Neutrophil (primary cell): ENCODE results near the gene HIKESHI.
"Not testable (repeated sequence)": the region's sequence is repeated elsewhere in the genome, so short reads cannot be mapped to it uniquely, and the experiment has no call there.

Experiments
- H3K27ac ChIP-seq: fragments of 200-600 bp; sonication (generic); 2 replicates; pipeline ENCODE4 v1.5.1; 2016; ENCODE audit warnings: mild to moderate bottlenecking, moderate library complexity
- H3K27me3 ChIP-seq: fragments of 200-600 bp; sonication (generic); 2 replicates; pipeline ENCODE4 v1.6.0; 2016; ENCODE audit warnings: mild to moderate bottlenecking
- H3K36me3 ChIP-seq: fragments of 200-600 bp; sonication (generic); 2 replicates; pipeline ENCODE4 v1.5.1; 2017
- H3K4me1 ChIP-seq, 2 experiments: fragments of 200-600 bp in 1 of 2; sonication (generic) in 1 of 2; 1 replicate in 1 of 2; 2 replicates in 1 of 2; pipeline versions ENCODE4 v1.5.1 to v1.6.1; 2013 to 2016; ENCODE audit warnings: low read depth in 1 of 2, low read length in 1 of 2, mild to moderate bottlenecking in 1 of 2, moderate library complexity in 1 of 2; ENCODE audit not compliant: control insufficient read depth in 1 of 2, insufficient read depth in 1 of 2
- H3K4me3 ChIP-seq, 2 experiments: fragments of 200-600 bp in 1 of 2; sonication (generic) in 1 of 2; 1 replicate in 1 of 2; 2 replicates in 1 of 2; pipeline ENCODE4 v1.5.1; 2013 to 2016; ENCODE audit warnings: low read depth in 1 of 2, low read length in 1 of 2, mild to moderate bottlenecking in 1 of 2, moderate library complexity in 1 of 2
- H3K9me3 ChIP-seq: fragments of 200-600 bp; sonication (generic); 2 replicates; pipeline ENCODE4 v1.5.1; 2016
- TF ChIP-seq, protein P1 (sequence below): fragments of 200-600 bp; sonication (generic); IDR thresholded peaks from 2 replicates; pipeline ENCODE4 v1.5.1; 2016; ENCODE audit warnings: antibody characterized with exemption

The HIKESHI gene

DNA sequence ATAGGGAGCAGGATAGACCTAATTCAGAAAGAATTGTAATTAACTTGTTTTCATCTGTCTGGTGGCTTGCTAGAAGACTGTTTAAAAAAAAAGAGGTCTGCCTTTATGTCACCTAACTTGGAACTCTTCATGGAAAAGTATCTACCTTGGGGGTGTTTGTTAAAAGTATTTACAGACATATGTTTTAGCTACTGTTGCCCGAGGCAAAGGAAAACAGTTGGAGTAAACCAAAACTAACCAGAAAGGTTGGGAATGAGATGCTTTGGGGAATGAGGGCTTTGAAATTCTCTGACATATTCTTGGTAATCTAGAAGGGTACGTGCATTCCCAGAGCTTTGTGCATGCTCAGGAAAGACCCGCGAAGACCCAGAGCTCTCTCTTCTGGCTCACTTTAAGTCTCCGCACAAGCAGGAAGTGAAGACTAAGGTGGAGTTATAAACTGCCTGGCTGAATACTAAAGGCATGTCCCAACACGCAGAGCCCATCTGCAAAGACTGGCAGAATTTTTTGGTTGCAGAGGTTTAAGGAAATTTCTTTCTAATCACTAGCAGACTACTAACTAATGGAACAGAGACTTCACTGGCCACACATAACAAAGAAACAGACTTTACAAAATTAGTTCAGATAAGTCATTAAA is 33.2 kb downstream of the HIKESHI start:
- Histone ChIP-seq H3K9me3 (no peaks in the 10 kb centered on the region), H3K4me3 (no peak overlapping the region), H3K27me3 (no peaks in the 10 kb centered on the region), H3K36me3 (peaks cover 23% of the 10 kb centered on the region), H3K27ac (no peak overlapping the region), H3K4me1 (no peaks in the 10 kb centered on the region)
- TF ChIP-seq, protein P1, sequence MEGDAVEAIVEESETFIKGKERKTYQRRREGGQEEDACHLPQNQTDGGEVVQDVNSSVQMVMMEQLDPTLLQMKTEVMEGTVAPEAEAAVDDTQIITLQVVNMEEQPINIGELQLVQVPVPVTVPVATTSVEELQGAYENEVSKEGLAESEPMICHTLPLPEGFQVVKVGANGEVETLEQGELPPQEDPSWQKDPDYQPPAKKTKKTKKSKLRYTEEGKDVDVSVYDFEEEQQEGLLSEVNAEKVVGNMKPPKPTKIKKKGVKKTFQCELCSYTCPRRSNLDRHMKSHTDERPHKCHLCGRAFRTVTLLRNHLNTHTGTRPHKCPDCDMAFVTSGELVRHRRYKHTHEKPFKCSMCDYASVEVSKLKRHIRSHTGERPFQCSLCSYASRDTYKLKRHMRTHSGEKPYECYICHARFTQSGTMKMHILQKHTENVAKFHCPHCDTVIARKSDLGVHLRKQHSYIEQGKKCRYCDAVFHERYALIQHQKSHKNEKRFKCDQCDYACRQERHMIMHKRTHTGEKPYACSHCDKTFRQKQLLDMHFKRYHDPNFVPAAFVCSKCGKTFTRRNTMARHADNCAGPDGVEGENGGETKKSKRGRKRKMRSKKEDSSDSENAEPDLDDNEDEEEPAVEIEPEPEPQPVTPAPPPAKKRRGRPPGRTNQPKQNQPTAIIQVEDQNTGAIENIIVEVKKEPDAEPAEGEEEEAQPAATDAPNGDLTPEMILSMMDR, result no peak

DNA sequence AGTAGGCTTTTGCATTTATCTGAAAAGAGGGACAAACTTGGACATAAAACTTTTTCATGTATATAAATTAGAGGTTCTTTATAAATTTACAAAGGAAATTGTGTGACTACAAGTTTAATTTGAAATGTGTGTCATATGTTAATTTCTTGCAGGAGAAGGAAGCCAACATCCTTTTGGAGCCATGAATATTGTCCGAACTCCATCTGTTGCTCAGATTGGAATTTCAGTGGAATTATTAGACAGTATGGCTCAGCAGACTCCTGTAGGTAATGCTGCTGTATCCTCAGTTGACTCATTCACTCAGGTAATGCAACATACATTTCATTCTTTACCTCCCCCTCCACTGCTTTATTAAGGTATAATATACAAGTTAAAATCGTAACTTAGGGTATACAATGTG is 35.2 kb downstream of the HIKESHI start:
- Histone ChIP-seq H3K4me1 (no peaks in the 10 kb centered on the region), H3K27me3 (no peaks in the 10 kb centered on the region), H3K27ac (no peak overlapping the region), H3K36me3 (peaks cover 23% of the 10 kb centered on the region), H3K9me3 (no peaks in the 10 kb centered on the region), H3K4me3 (no peak overlapping the region)
- TF ChIP-seq, protein P1, result no peak

DNA sequence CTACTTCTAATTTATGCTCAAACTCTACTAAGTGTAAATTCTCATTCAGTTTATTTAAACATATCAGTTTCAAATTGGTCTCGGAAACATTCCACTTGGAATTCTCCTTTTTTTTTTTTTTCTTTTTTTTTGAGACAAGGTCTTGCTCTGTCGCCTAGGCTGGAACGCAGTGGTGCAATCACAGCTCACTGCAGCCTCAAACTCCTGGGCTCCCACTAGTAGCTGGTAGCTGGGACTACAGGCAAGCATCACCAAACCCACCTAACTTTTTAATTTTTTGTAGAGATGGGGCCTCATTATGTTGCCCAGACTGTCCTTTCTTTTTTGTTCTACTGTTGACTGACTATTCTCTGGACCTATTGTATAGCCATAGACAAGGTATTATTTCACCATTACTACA is 39.3 kb downstream of the HIKESHI start:
- peaks cover 33% of the 10 kb centered on the region for H3K36me3 ChIP-seq
- no peaks in the 10 kb centered on the region for H3K27me3 ChIP-seq
- TF ChIP-seq, protein P1, result no peak
- no peak overlapping the region for H3K27ac ChIP-seq
- no peaks in the 10 kb centered on the region for H3K4me1 ChIP-seq
- H3K4me3 ChIP-seq, result no peak overlapping the region
- H3K9me3 ChIP-seq, result no peaks in the 10 kb centered on the region

DNA sequence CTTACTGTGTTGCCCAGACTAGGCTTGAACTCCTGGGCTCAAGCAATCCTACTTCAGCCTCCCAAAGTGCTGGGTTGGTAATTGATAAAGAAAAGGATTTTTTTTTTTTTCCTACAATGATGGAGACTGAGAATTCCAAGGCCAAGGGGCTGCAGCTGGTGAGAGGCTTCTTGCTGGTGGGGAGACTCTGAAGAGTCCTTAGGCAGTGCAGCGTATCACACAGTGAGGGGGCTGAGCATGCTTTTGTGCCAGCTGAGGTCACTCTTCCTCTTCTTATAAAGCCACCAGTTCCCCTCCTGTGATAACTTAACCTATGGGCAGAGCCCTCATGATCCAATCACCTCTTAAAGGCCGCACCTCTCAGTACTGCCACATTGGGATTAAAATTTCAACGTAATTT is 44.5 kb downstream of the HIKESHI start:
- Histone ChIP-seq H3K27ac (no peak overlapping the region), H3K27me3 (no peaks in the 10 kb centered on the region), H3K4me1 (no peaks in the 10 kb centered on the region), H3K36me3 (peaks cover 26% of the 10 kb centered on the region), H3K4me3 (no peak overlapping the region), H3K9me3 (no peaks in the 10 kb centered on the region)
- TF ChIP-seq, protein P1, result no peak

DNA sequence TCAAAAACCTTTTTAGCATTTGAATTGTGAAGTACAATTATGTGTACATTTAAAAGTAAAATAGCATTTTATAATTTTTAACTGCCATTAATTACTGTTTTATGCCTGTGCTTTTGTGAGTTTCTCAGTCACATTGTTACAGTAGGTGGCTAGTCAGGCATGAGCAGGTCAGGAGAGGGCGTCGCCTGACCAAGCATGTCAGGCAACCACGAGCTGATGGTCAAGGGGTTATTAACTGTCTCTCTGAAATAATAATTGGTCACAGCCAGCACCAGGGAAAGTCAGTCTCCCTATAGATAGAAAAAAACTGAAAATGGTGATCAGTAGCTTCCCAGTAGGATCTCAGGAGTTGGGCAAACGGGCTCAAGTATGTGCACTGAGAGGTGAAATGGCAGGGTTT is 53.2 kb downstream of the HIKESHI start:
- Histone ChIP-seq H3K36me3 (no peaks in the 10 kb centered on the region), H3K4me1 (no peaks in the 10 kb centered on the region), H3K9me3 (no peaks in the 10 kb centered on the region), H3K27me3 (no peaks in the 10 kb centered on the region), H3K27ac (no peak overlapping the region), H3K4me3 (no peak overlapping the region)
- TF ChIP-seq, protein P1, result no peak

DNA sequence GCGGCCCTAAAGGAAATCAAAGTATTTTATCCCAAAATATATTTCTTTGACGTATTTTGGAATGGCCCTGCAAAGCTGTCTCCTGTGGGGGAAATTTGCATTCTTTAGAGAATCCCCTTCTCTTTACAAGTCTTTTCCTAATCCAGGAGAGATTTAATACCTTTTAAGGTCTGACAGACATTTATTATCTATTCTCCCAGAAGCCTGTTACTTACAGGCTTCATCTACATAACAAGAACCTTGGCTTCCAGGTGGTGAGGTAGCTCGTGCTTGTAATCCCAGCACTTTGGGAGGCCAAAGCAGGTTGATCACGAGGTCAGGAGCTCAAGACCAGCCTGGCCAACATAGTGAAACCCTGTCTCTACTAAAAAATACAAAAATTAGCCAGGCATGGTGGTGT is 55.4 kb downstream of the HIKESHI start:
- not testable (repeated sequence) for H3K36me3 ChIP-seq, H3K27ac ChIP-seq, H3K4me1 ChIP-seq, H3K27me3 ChIP-seq, H3K4me3 ChIP-seq, H3K9me3 ChIP-seq
